CD4-positive, alpha-beta T cell treated with Interferon alpha-2 for 1 hour (primary cell): ENCODE data around the gene ETNK1.
A peak's percentile ranks its signal among the peaks of the same experiment; 100 is the strongest.

Source experiments
- DNase-seq, 2 donors: peaks; one replicate each; pipeline ENCODE4 v3.0.0-alpha.2; 2020 to 2022

Gene ETNK1

GRCh38 chr12:22635812-22636211 is 10.8 kb downstream of the ETNK1 start:
- DNase-seq, result no peak

- no peak for DNase-seq
These were observed 15.9 kb downstream of the ETNK1 start for GRCh38 chr12:22640851-22641250.

- DNase-seq, result no peak
These were observed 16.5 kb downstream of the ETNK1 start for GRCh38 chr12:22641353-22642053.

GRCh38 chr12:22648668-22649067 is 23.7 kb downstream of the ETNK1 start:
- DNase-seq, result no peak

GRCh38 chr12:22653075-22653474 is 28.1 kb downstream of the ETNK1 start:
- no peak for DNase-seq

GRCh38 chr12:22653791-22654190 is 28.8 kb downstream of the ETNK1 start:
- no peak for DNase-seq

GRCh38 chr12:22656376-22656775 is 31.4 kb downstream of the ETNK1 start:
- no peak for DNase-seq

GRCh38 chr12:22656831-22657230 is 31.9 kb downstream of the ETNK1 start:
- no peak for DNase-seq

- no peak for DNase-seq
These were observed 32.6 kb downstream of the ETNK1 start for GRCh38 chr12:22657538-22657937.

- no peak for DNase-seq
These were observed 33.2 kb downstream of the ETNK1 start for GRCh38 chr12:22658214-22658613.

- DNase-seq, result no peak
These were observed 37.4 kb downstream of the ETNK1 start for GRCh38 chr12:22662356-22662755.

- DNase-seq, result no peak
These were observed 40.5 kb downstream of the ETNK1 start for GRCh38 chr12:22665476-22665875.

GRCh38 chr12:22667122-22667521 is 42.2 kb downstream of the ETNK1 start:
- no peak for DNase-seq

- no peak for DNase-seq
These were observed 43.5 kb downstream of the ETNK1 start for GRCh38 chr12:22668441-22668840.

- no peak for DNase-seq
These were observed 45.8 kb downstream of the ETNK1 start for GRCh38 chr12:22670762-22671161.

- DNase-seq, result no peak
These were observed 48.0 kb downstream of the ETNK1 start for GRCh38 chr12:22672951-22673350.

GRCh38 chr12:22677781-22678574 is 53.0 kb downstream of the ETNK1 start:
- no peak for DNase-seq

GRCh38 chr12:22682663-22683062 is 57.7 kb downstream of the ETNK1 start:
- DNase-seq, result no peak

GRCh38 chr12:22683131-22683530 is 58.2 kb downstream of the ETNK1 start:
- no peak for DNase-seq

GRCh38 chr12:22684140-22685118 is 59.5 kb downstream of the ETNK1 start:
- DNase-seq, result peak in 1 of 2 donors; percentile 37

GRCh38 chr12:22686193-22686592 is 61.2 kb downstream of the ETNK1 start:
- DNase-seq, result no peak

GRCh38 chr12:22687361-22688076 is 62.5 kb downstream of the ETNK1 start:
- peak in 1 of 2 donors; percentile 27 for DNase-seq
